HK-2 (cell line): ENCODE data around the gene DDX50.

ENCODE experiments used
- DNase-seq: peaks from one replicate; pipeline ENCODE4 v3.0.0-alpha.2; 2018; ENCODE audit not compliant: unreplicated experiment

The DDX50 gene

DNA sequence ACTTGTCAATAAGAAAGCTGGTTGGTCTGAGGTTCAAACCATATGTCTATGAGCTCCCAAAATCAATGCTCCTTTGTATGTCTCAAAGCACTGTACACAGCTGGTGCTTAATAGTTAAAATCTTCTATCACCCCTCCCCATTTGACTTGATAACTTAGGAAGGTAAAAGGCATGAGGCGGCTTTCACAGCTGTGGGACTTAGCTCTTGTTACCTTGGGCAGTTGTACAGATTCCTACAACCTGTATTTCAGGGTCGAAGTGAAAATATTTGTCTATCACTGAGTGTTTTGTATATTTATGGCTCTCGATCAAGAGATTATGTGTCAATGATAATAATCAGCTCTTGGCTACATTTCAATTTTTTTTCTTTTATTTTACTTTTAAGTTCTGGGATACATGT lies 86.5 kb downstream of the DDX50 start:
- DNase-seq, result no peak

GRCh38 chr10:68988530-68989316 lies 87.6 kb downstream of the DDX50 start, which contains the start of gene KIFBP:
KIFBP (plus strand) TSS chr10:68988803; CDS start chr10:68988833, 30 bp downstream.
- peak; percentile 96 for DNase-seq

DNA sequence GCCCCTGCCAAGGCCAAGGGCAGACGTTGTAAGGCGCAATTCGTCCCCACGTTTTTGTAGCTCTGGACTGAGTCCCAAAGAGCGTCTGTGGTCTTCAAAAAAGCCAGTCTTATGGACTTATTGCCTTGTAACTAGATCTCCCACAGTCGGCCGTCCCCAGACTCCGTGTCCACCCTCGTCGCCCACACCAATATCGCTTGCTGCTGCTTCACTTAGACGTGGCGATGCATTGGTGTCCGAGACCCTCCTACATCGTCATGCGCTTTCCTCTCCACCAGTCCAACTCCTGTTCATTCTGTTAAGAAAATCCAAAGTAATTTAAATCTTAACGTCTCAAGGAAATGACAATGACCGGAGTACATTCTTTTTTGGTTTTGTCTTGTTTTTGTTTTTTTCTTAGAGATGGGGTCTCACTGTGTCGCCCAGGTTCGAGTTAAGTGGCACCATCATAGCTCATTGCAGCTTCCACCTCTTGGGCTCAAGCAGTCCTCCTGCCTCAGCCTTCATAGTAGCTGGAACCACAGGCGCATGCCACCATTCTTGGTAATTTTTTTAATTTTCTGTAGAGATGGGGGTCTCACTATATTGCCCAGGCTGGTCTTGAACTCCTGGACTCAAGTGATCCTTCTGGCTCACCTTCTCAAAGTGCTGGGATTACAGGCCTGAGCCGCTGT lies 88.3 kb downstream of the DDX50 start:
- no peak for DNase-seq

DNA sequence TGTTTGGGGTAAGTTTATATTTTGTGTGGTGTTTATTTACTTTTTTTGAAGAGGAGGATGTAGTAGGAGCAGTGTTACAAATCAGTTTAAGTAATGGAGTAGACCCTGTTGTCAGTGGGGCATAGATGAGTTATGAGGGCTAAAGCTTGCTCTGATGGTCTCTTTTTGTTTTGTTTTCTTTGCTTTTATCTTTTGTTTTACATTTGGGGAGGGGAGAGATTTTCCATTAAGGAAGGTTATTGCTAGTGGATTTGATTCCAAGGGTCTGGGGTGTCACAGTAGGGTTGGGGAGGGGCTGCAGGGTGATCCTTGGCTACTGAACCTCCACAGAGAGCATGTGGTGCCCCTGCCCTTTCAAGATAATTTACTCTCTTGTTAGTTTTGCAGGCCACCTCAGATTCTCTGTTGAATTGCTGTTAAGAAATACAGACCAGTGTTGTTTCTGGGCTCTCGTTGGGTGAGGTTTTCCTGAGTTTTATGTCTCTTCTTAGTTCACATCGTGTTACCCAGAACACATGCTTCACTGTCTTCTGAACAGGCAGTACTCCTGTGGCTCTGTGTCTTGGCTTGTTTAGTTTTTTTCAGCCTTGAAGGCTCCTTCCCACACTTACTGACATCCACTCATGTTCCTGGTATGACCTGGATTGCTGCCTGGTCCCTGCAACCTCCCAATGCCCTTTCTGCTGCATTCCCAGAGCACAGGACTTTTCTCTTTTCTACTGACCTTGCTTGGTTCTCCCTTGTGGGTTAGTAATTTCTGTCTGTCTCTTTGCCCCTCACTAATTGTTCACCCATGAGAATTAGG lies 91.7 kb downstream of the DDX50 start:
- no peak for DNase-seq
